Measurements from ENCODE around the gene BAMBI. TPM values are rescaled to one million over a fixed set of nuclear protein-coding genes. Genes with fewer than 3 reads are reported as not detected.

The BAMBI gene
- total RNA-seq, 1 experiment from 2014 or later, result 3.3 TPM

GRCh38 chr10:28719789-28720436 is 42.6 kb downstream of the BAMBI start:
- DNase-seq, result no peak

GRCh38 chr10:28721318-28721951 is 44.1 kb downstream of the BAMBI start:
- no peaks in the 10 kb centered on the region for H3K79me2 ChIP-seq (ENCODE audit: low read depth)
- ChIA-PET POLR2A (ENCODE audit: unreplicated experiment) (interaction anchor here (0.5 kb wide), 1 partner anchor 142 kb away, joined by 4 read pairs; no protein-coding TSS in a partner anchor), CTCF (interaction anchor here (0.7 kb wide), 1 partner anchor 713 kb away, joined by 4 read pairs; no protein-coding TSS in a partner anchor)
- no peak for TF ChIP-seq EZH2 (IDR thresholded peaks at IDR 0.05; ENCODE audit: low read depth)
- TF ChIP-seq CTCF (conservative IDR thresholded peaks at IDR 0.05), result no peak
- no TSS peak for BruUV-seq (replicated peaks)
- peaks cover 10% of the 10 kb centered on the region for H3K4me1 ChIP-seq (replicated peaks; ENCODE audit: insufficient read depth)
- H3K9me2 ChIP-seq (ENCODE audit: insufficient read depth), result no peaks in the 10 kb centered on the region
- H2AFZ ChIP-seq, result no peak overlapping the region
- no peaks in the 10 kb centered on the region for H3F3A ChIP-seq (ENCODE audit: insufficient read depth, low read depth)
- no peaks in the 10 kb centered on the region for H3K27me3 ChIP-seq (ENCODE audit: insufficient read depth, low read depth)
- H3K4me3 ChIP-seq, result no peak overlapping the region
- no peaks in the 10 kb centered on the region for H3K36me3 ChIP-seq (ENCODE audit: low read depth)
- DNase-seq, result no peak
- H3K4me2 ChIP-seq, result no peak overlapping the region
- no peaks in the 10 kb centered on the region for H3K9me3 ChIP-seq (ENCODE audit: insufficient read depth, low read depth)
- H4K20me1 ChIP-seq (ENCODE audit: insufficient read depth), result no peaks in the 10 kb centered on the region
- H3K27ac ChIP-seq, result no peak overlapping the region
- intact Hi-C loops (cut with micrococcal nuclease; ENCODE audit: unreplicated experiment), result no loop called here

More at GRCh38 chr10:28719789-28720436, 42.6 kb downstream of the BAMBI start:
- Histone ChIP-seq H3F3A (ENCODE audit: insufficient read depth, low read depth) (no peaks in the 10 kb centered on the region), H3K4me2 (no peak overlapping the region), H2AFZ (no peak overlapping the region), H3K27me3 (ENCODE audit: insufficient read depth, low read depth) (no peaks in the 10 kb centered on the region), H3K4me1 (replicated peaks; ENCODE audit: insufficient read depth) (peaks cover 10% of the 10 kb centered on the region), H3K9me2 (ENCODE audit: insufficient read depth) (no peaks in the 10 kb centered on the region), H3K4me3 (no peak overlapping the region), H3K36me3 (ENCODE audit: low read depth) (no peaks in the 10 kb centered on the region), H3K9me3 (ENCODE audit: insufficient read depth, low read depth) (no peaks in the 10 kb centered on the region), H4K20me1 (ENCODE audit: insufficient read depth) (no peaks in the 10 kb centered on the region), H3K27ac (no peak overlapping the region), H3K79me2 (ENCODE audit: low read depth) (no peaks in the 10 kb centered on the region)
- ChIA-PET CTCF (interaction anchor here (0.6 kb wide), 1 partner anchor 273 kb away, joined by 15 read pairs; no protein-coding TSS in a partner anchor), POLR2A (ENCODE audit: unreplicated experiment) (no interaction called here)
- no peak for TF ChIP-seq CTCF (conservative IDR thresholded peaks at IDR 0.05)
- TF ChIP-seq EZH2 (IDR thresholded peaks at IDR 0.05; ENCODE audit: low read depth), result no peak
- no TSS peak for BruUV-seq (replicated peaks)
- intact Hi-C loops (cut with micrococcal nuclease; ENCODE audit: unreplicated experiment), result no loop called here

GRCh38 chr10:28722065-28722803 is 44.9 kb downstream of the BAMBI start:
- Histone ChIP-seq H3K4me3 (no peak overlapping the region), H3K27ac (no peak overlapping the region), H3K9me3 (ENCODE audit: insufficient read depth, low read depth) (no peaks in the 10 kb centered on the region), H3K4me2 (no peak overlapping the region), H2AFZ (no peak overlapping the region), H4K20me1 (ENCODE audit: insufficient read depth) (no peaks in the 10 kb centered on the region), H3K4me1 (replicated peaks; ENCODE audit: insufficient read depth) (peaks cover 10% of the 10 kb centered on the region), H3K9me2 (ENCODE audit: insufficient read depth) (no peaks in the 10 kb centered on the region), H3K27me3 (ENCODE audit: insufficient read depth, low read depth) (no peaks in the 10 kb centered on the region), H3K36me3 (ENCODE audit: low read depth) (no peaks in the 10 kb centered on the region), H3K79me2 (ENCODE audit: low read depth) (no peaks in the 10 kb centered on the region), H3F3A (ENCODE audit: insufficient read depth, low read depth) (no peaks in the 10 kb centered on the region)
- POLR2A ChIA-PET (ENCODE audit: unreplicated experiment), result interaction anchor here (0.5 kb wide), 1 partner anchor 143 kb away, joined by 4 read pairs; no protein-coding TSS in a partner anchor
- intact Hi-C loops (cut with micrococcal nuclease; ENCODE audit: unreplicated experiment), result no loop called here
- CTCF ChIA-PET, result interaction anchor here (0.7 kb wide), 1 partner anchor 712 kb away, joined by 4 read pairs; no protein-coding TSS in a partner anchor
- no peak for DNase-seq
- BruUV-seq (replicated peaks), result no TSS peak
- TF ChIP-seq EZH2 (IDR thresholded peaks at IDR 0.05; ENCODE audit: low read depth), result no peak
- no peak for TF ChIP-seq CTCF (conservative IDR thresholded peaks at IDR 0.05)

Data from PC-9 (cell line).